Lower leg skin (tissue), 4 donors: ENCODE data around the gene RBM33. TPM values are rescaled to one million over a fixed set of nuclear protein-coding genes. Genes with fewer than 3 reads are reported as not detected.

Source experiments
- DNase-seq, 2 donors: peaks; one replicate each; pipeline ENCODE4 v3.0.0-alpha.2; 2019; ENCODE audit warnings: low spot score in 2 of 2
- H3K4me3 ChIP-seq: fragments of 200-600 bp; sonication (generic); 2 replicates; pipeline ENCODE4 v1.5.1; 2017; ENCODE audit warnings: mild to moderate bottlenecking, low read depth; ENCODE audit not compliant: poor library complexity, severe bottlenecking
- POLR2A ChIP-seq, 2 donors: fragments of 450-650 bp; IDR thresholded peaks; one replicate each; pipeline ENCODE4 v1.6.1; 2016 to 2017; ENCODE audit warnings: antibody characterized with exemption in 2 of 2, mild to moderate bottlenecking in 1 of 2, moderate library complexity in 1 of 2
- WGBS, 2 donors: methylation state at CpG; one replicate each; pipeline ENCODE4 v1.1.5; 2018; 5-methylcytosine and 5-hydroxymethylcytosine counted together
- intact Hi-C: fragments of 100-400 bp; cut with DNase I; formaldehyde crosslinking; loops from one replicate; pipeline ENCODE4 v1.15.0; 2023; ENCODE audit warnings: low total_unique reads
- total RNA-seq, 4 donors: library from RNA; depleted of rRNA; stranded (reverse); fragments of >200 nt; gene quantifications; one replicate each; pipeline ENCODE4 v1.1.0, GENCODE V29; 2016
- TF ChIP-seq, protein P1 (sequence below), 3 donors: fragments of 450-650 bp; IDR thresholded peaks; one replicate each; pipeline ENCODE4 v1.5.1; 2016; ENCODE audit warnings: antibody characterized with exemption in 3 of 3, mild to moderate bottlenecking in 3 of 3, moderate library complexity in 2 of 3

Gene RBM33
- total RNA-seq, 4 donors from 2014 or later = 35.8 to 83.9 (median 56.7) TPM

DNA sequence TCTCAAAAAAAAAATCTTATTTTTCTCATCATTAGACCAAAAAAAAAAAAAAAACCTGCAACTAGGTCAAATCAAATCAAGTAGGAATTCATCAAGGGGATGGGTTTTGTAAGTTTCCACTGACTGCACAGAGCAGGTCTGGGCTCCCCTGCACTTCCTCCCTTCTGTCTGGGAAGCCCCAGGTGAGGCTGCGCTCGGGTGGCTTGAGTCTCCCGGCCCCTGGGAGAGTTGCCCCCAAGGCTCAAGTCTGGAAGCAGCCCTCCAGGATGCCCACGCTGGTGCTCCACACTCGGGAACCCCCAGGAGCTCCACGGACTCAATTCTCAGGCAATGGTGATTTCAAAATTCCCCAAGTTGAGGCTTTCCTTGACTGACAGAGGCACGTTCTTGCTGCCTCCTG is 41.7 kb upstream of the RBM33 start:
- whole genome bisulfite sequencing, 2 donors = 34 to 53% methylated on average over 7 of the region's 7 CpGs
- DNase-seq = peak in 1 of 2 donors; percentile 46
- intact Hi-C loops = no loop called here
- no peak overlapping the region for H3K4me3 ChIP-seq
- TF ChIP-seq, protein P1, sequence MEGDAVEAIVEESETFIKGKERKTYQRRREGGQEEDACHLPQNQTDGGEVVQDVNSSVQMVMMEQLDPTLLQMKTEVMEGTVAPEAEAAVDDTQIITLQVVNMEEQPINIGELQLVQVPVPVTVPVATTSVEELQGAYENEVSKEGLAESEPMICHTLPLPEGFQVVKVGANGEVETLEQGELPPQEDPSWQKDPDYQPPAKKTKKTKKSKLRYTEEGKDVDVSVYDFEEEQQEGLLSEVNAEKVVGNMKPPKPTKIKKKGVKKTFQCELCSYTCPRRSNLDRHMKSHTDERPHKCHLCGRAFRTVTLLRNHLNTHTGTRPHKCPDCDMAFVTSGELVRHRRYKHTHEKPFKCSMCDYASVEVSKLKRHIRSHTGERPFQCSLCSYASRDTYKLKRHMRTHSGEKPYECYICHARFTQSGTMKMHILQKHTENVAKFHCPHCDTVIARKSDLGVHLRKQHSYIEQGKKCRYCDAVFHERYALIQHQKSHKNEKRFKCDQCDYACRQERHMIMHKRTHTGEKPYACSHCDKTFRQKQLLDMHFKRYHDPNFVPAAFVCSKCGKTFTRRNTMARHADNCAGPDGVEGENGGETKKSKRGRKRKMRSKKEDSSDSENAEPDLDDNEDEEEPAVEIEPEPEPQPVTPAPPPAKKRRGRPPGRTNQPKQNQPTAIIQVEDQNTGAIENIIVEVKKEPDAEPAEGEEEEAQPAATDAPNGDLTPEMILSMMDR (IDR thresholded peaks at IDR 0.05) = no peak
- no peak for TF ChIP-seq POLR2A (IDR thresholded peaks at IDR 0.05)

DNA sequence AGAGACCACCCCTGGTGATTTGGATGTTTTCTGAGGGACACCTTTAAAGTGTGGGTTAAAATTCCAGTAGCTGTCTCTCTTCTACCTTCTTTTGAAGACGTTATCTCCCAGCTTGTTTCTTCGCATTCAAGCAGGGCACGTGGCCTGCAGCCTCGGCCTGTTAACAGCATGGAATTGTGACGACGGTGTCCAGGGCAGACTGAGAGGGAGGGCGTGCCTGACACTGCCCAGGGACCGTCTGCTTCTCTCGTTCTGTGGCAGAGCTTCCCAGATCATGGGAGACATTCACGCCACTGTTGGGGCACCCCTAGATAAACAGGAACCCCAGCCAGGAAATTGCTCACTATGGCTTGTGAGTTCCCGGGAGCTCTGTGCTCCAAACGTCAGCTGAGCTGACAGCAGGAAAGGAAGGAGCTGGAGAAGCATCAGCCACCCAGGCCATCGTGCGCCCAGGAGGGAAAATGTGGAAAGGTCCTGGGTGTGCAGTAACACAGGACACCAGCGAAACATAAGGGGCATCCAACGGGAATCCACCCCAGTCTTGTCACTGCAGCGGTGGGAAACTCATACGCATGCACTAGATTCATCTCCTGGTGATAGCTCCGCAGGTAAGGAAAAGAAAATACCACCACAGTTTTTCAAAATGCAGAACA is 41.1 kb upstream of the RBM33 start:
- no peak for TF ChIP-seq POLR2A (IDR thresholded peaks at IDR 0.05)
- TF ChIP-seq, protein P1 (IDR thresholded peaks at IDR 0.05) = no peak
- 58 to 60% methylated on average over 17 to 19 of the region's 19 CpGs for WGBS, 2 donors

DNA sequence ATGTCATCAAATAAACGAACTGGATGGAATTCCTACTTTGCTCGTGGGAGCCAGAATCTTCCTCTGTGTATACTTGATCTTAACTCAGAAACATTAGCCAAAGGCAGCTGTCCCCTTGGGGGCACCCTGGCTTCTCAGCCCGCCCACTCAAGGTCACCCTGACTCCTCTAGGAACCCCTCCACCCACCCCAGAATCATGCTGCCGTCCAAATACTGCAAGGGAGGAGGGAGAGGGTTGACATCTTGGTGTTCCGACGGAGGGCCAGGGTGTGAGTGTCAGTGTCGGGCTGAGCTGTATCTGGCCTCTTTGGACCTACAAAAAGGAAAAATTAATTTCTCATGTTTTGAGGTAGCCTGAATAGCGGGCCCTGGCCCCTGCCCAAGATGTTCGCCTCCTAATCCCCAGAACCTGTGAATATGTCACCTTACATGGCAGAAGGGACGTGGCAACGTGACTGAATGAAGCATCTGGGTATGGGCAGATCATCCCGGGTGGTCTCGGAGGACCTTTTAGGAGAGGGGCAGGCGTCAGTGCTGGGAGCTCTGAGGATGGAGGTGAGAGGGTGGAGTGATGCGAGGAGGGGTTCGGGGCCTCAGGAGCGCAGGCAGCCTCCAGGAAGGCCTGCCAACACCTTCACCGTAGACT is 40.5 kb upstream of the RBM33 start:
- TF ChIP-seq, protein P1 (IDR thresholded peaks at IDR 0.05) = no peak
- TF ChIP-seq POLR2A (IDR thresholded peaks at IDR 0.05) = no peak
- no peak overlapping the region for H3K4me3 ChIP-seq
- no peak for DNase-seq
- WGBS, 2 donors = 83% methylated on average over 18 of the region's 18 CpGs
- intact Hi-C loops = no loop called here

More for the DNA sequence above, 41.1 kb upstream of the RBM33 start:
- peak in 1 of 2 donors; percentile 70 for DNase-seq
- no peak overlapping the region for H3K4me3 ChIP-seq
- intact Hi-C loops = no loop called here

DNA sequence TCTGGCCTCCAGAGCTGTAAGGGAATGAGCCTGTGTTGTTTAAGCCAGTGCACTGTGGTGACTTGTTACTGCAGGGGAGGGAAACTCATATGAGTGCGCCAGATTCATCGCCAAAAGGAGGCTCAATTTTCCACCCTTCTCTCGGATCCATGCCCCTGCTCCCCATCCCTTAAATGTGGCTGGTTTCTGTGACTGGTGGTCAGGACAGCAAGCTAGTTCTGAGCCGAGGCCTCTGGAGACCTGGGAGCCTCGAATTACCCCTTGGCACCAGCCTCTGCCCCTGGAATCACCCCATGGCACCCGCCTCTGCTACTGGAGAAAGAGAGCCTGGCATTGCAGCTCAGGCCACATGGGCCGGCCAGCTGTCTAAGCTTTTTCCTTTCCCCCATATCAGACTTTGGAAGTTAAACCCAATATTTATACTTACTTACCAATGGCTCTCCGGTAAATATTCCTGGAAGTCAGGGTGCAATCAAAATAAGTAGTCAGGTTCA is 39.9 kb upstream of the RBM33 start:
- WGBS, 2 donors = 77 to 82% methylated on average over 8 of the region's 8 CpGs
- no peak overlapping the region for H3K4me3 ChIP-seq
- intact Hi-C loops = no loop called here
- DNase-seq = no peak
- no peak for TF ChIP-seq POLR2A (IDR thresholded peaks at IDR 0.05)
- TF ChIP-seq, protein P1 (IDR thresholded peaks at IDR 0.05) = no peak

DNA sequence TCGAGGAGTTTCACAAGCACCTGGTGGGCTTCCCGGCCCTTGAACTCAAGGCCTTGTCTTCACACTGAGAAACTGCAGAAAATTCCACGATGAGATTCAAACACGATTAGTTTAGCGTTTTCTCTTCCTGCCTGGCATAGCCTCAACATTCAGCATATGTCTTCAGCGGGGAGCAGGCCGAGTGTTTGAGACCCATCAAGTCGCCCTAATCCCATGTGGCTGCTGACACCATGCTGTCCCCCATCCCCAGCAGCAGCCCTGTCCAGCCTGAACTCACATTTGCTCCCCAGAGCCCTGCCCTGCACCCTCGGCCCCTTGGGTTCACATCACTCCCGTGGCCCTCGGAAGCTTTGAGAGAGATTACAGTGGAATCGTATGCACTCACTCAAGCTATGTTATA is 35.3 kb upstream of the RBM33 start:
- H3K4me3 ChIP-seq = no peak overlapping the region
- intact Hi-C loops = no loop called here
- DNase-seq = peak in 1 of 2 donors; percentile 61
- no peak for TF ChIP-seq POLR2A (IDR thresholded peaks at IDR 0.05)
- TF ChIP-seq, protein P1 (IDR thresholded peaks at IDR 0.05) = no peak
- WGBS, 2 donors = 88 to 93% methylated on average over 12 of the region's 12 CpGs
